GM18505 (cell line): ENCODE measurements around the gene SH3BGRL3.

ENCODE experiments used
- ATAC-seq: cut with Tn5 transposase; IDR thresholded peaks from one replicate; pipeline ENCODE4 v1.9.1; 2021; ENCODE audit not compliant: unreplicated experiment
- POLR2A ChIP-seq: IDR thresholded peaks from 4 replicates; pipeline ENCODE4 v1.6.1; 2011; ENCODE audit warnings: borderline replicate concordance; ENCODE audit not compliant: insufficient read depth, insufficient read length; ENCODE audit errors: extremely low read depth

Gene SH3BGRL3

GRCh38 chr1:26265405-26265804 is 14.5 kb upstream of the SH3BGRL3 start:
- no peak for TF ChIP-seq POLR2A
- ATAC-seq, result no peak

GRCh38 chr1:26268290-26269197 is 11.3 kb upstream of the SH3BGRL3 start:
- ATAC-seq, result no peak
- no peak for TF ChIP-seq POLR2A

GRCh38 chr1:26269198-26269550 is 10.7 kb upstream of the SH3BGRL3 start:
- TF ChIP-seq POLR2A, result no peak
- no peak for ATAC-seq

- ATAC-seq, result no peak
- no peak for TF ChIP-seq POLR2A
Measured at GRCh38 chr1:26274801-26275425, 5.0 kb upstream of the SH3BGRL3 start.

GRCh38 chr1:26275580-26276431 is 4.1 kb upstream of the SH3BGRL3 start:
- no peak for TF ChIP-seq POLR2A
- no peak for ATAC-seq

- no peak for TF ChIP-seq POLR2A
- no peak for ATAC-seq
Measured at GRCh38 chr1:26276432-26276838, 3.5 kb upstream of the SH3BGRL3 start.

- no peak for ATAC-seq
- no peak for TF ChIP-seq POLR2A
Measured at GRCh38 chr1:26277261-26277661, 2.6 kb upstream of the SH3BGRL3 start.

GRCh38 chr1:26277719-26278118 is 2.2 kb upstream of the SH3BGRL3 start:
- ATAC-seq, result no peak
- no peak for TF ChIP-seq POLR2A

- no peak for ATAC-seq
- TF ChIP-seq POLR2A, result no peak
Measured at GRCh38 chr1:26278303-26278702, 1.6 kb upstream of the SH3BGRL3 start.

- no peak for TF ChIP-seq POLR2A
- ATAC-seq, result no peak
Measured at GRCh38 chr1:26278724-26279455, 996 bp upstream of the SH3BGRL3 start.

- no peak for TF ChIP-seq POLR2A
- no peak for ATAC-seq
Measured at GRCh38 chr1:26280333-26281042, 602 bp downstream of the SH3BGRL3 start.
